MM.1S (cell line): ENCODE results near the gene HTR2C.
"Not testable (repeated sequence)": the region's sequence is repeated elsewhere in the genome, so short reads cannot be mapped to it uniquely, and the experiment has no call there.

Experiments used
- EZH2phosphoT487 ChIP-seq: fragments of 300-600 bp; sonication (generic); IDR thresholded peaks from 2 replicates; pipeline ENCODE4 v1.6.1; 2018; ENCODE audit warnings: antibody characterized with exemption, low read length
- TF ChIP-seq, protein P1 (sequence below): fragments of 300-600 bp; sonication (generic); IDR thresholded peaks from 2 replicates; pipeline ENCODE4 v1.5.1; 2016; ENCODE audit warnings: antibody characterized with exemption, low read length, mixed read lengths

GRCh38 chrX:114933291-114933690 is 349.4 kb downstream of the HTR2C start:
- TF ChIP-seq, protein P1, sequence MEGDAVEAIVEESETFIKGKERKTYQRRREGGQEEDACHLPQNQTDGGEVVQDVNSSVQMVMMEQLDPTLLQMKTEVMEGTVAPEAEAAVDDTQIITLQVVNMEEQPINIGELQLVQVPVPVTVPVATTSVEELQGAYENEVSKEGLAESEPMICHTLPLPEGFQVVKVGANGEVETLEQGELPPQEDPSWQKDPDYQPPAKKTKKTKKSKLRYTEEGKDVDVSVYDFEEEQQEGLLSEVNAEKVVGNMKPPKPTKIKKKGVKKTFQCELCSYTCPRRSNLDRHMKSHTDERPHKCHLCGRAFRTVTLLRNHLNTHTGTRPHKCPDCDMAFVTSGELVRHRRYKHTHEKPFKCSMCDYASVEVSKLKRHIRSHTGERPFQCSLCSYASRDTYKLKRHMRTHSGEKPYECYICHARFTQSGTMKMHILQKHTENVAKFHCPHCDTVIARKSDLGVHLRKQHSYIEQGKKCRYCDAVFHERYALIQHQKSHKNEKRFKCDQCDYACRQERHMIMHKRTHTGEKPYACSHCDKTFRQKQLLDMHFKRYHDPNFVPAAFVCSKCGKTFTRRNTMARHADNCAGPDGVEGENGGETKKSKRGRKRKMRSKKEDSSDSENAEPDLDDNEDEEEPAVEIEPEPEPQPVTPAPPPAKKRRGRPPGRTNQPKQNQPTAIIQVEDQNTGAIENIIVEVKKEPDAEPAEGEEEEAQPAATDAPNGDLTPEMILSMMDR, result not testable (repeated sequence)
- TF ChIP-seq EZH2phosphoT487, result not testable (repeated sequence)
